GM12878 (cell line): ENCODE data around the gene ADRA2C. TPM values are rescaled to one million over a fixed set of nuclear protein-coding genes. Genes with fewer than 3 reads are reported as not detected.

Source experiments
- ATAC-seq: fragments of 200-7000 bp; cut with Tn5 transposase; 3 replicates; pipeline ENCODE4 v1.9.1; 2020; ENCODE audit warnings: mild to moderate bottlenecking, moderate library complexity
- BruUV-seq: library from RNA; stranded (reverse); fragments of 400-500 nt; replicated peaks from 2 replicates; lab custom pipeline; 2021; lab: Mats Ljungman, UMichigan
- CTCF ChIA-PET: fragments of 300-600 bp; sonication (Branson Sonifier 250); formaldehyde crosslinking; extraction: SDS; loops from one replicate; lab custom pipeline; 2021; ENCODE audit warnings: inconsistent platforms; lab: Yijun Ruan, JAX
- POLR2A ChIA-PET: fragments of 350-600 bp; formaldehyde crosslinking; extraction: SDS; loops from one replicate; lab custom pipeline; 2021; ENCODE audit warnings: inconsistent platforms; lab: Charles Lee
- RAD21 ChIA-PET: fragments of 300-600 bp; sonication (Branson Sonifier 250); formaldehyde crosslinking; loops from one replicate; lab custom pipeline; 2023; ENCODE audit warnings: antibody characterized with exemption; ENCODE audit not compliant: unreplicated experiment; lab: Charles Lee
- SMC1A ChIA-PET: fragments of 300-600 bp; sonication (Branson Sonifier 250); formaldehyde crosslinking; loops from one replicate; lab custom pipeline; 2023; ENCODE audit not compliant: unreplicated experiment, uncharacterized antibody; lab: Charles Lee
- DNase-seq: peaks from one replicate; pipeline ENCODE4 v3.0.0-alpha.2; 2011; ENCODE audit warnings: low read depth, low spot score
- FAIRE-seq: peaks from 3 replicates; lab custom pipeline; 2011; peaks lifted over from hg19 to GRCh38; lab: Jason Lieb, UNC
- H2AFZ ChIP-seq: 2 replicates; pipeline ENCODE4 v1.6.0; 2011; ENCODE audit warnings: low read depth, low read length, control low read depth; ENCODE audit not compliant: control insufficient read depth
- H3K27ac ChIP-seq: 2 replicates; pipeline ENCODE4 v1.5.1; 2011; ENCODE audit warnings: control low read depth; ENCODE audit not compliant: control insufficient read depth, insufficient read depth
- H3K27me3 ChIP-seq, 2 experiments: replicated peaks in 1 of 2; 2 replicates each; pipeline versions ENCODE4 v1.6.0 to v1.6.1; 2011; ENCODE audit warnings: low read length in 1 of 2; ENCODE audit not compliant: control insufficient read depth in 2 of 2, insufficient read depth in 2 of 2
- H3K36me3 ChIP-seq, 2 experiments: 2 replicates each; pipeline ENCODE4 v1.5.1; 2011; ENCODE audit warnings: low read length in 1 of 2; ENCODE audit not compliant: control insufficient read depth in 2 of 2, insufficient read depth in 2 of 2
- H3K4me1 ChIP-seq: 2 replicates; pipeline ENCODE4 v1.6.1; 2011; ENCODE audit warnings: mild to moderate bottlenecking, low read length, moderate library complexity, mixed read lengths; ENCODE audit not compliant: control insufficient read depth, insufficient read depth
- H3K4me2 ChIP-seq: 2 replicates; pipeline ENCODE4 v1.6.0; 2011; ENCODE audit warnings: control low read depth; ENCODE audit not compliant: control insufficient read depth, insufficient read depth
- H3K4me3 ChIP-seq: fragments of 200-600 bp; sonication (generic); 2 replicates; pipeline ENCODE4 v1.5.1; 2016
- H3K79me2 ChIP-seq: 2 replicates; pipeline ENCODE4 v1.6.0; 2011; ENCODE audit warnings: low read length; ENCODE audit not compliant: control insufficient read depth, insufficient read depth
- H3K9ac ChIP-seq: 2 replicates; pipeline ENCODE4 v1.8.0; 2011; ENCODE audit warnings: low read length, control low read depth, mixed read lengths; ENCODE audit not compliant: control insufficient read depth, insufficient read depth
- H3K9me3 ChIP-seq: replicated peaks from 3 replicates; pipeline ENCODE4 v1.5.1; 2011; ENCODE audit warnings: mild to moderate bottlenecking, low read length; ENCODE audit not compliant: control insufficient read depth, insufficient read depth
- H4K20me1 ChIP-seq: 2 replicates; pipeline ENCODE4 v1.6.0; 2011; ENCODE audit not compliant: control insufficient read depth, insufficient read depth
- BCL3 ChIP-seq: IDR thresholded peaks from 2 replicates; pipeline ENCODE4 v1.6.1; 2011; ENCODE audit warnings: borderline replicate concordance, low read depth, mild to moderate bottlenecking, moderate library complexity, low read length; ENCODE audit not compliant: insufficient read depth, poor library complexity, severe bottlenecking
- BMI1 ChIP-seq: fragments of 450-650 bp; IDR thresholded peaks from 2 replicates; pipeline ENCODE4 v1.6.1; 2016; ENCODE audit warnings: mild to moderate bottlenecking, moderate library complexity, borderline replicate concordance
- EED ChIP-seq: sonication (generic); IDR thresholded peaks from 2 replicates; pipeline ENCODE4 v1.6.1; 2016; ENCODE audit warnings: antibody characterized with exemption, low read depth
- HCFC1 ChIP-seq: fragments of 150-350 bp; IDR thresholded peaks from 2 replicates; pipeline ENCODE4 v1.6.1; 2014; ENCODE audit warnings: low read length
- NRF1 ChIP-seq: conservative IDR thresholded peaks from 2 replicates; pipeline ENCODE4 v1.6.1; 2011; ENCODE audit warnings: mild to moderate bottlenecking, low read depth, low read length, improper control_type of control experiment
- REST ChIP-seq: IDR thresholded peaks from 2 replicates; pipeline ENCODE4 v1.6.1; 2012; ENCODE audit warnings: mild to moderate bottlenecking, low read depth, low read length
- WGBS: methylation state at CpG from one replicate; pipeline ENCODE4 v1.1.6; 2016; ENCODE audit warnings: low lambda C conversion rate; ENCODE audit not compliant: insufficient replicate concordance, insufficient coverage; ENCODE audit errors: missing lambda C conversion rate; 5-methylcytosine and 5-hydroxymethylcytosine counted together
- in situ Hi-C: fragments of 300-500 bp; cut with MboI; formaldehyde crosslinking; loops from 9 replicates; pipeline ENCODE4 v1.14.3; 2018; ENCODE audit warnings: mixed read lengths
- intact Hi-C: fragments of 100-400 bp; cut with micrococcal nuclease; formaldehyde crosslinking; loops from one replicate; pipeline ENCODE4 v1.14.2; 2022; ENCODE audit not compliant: unreplicated experiment
- polyA plus RNA-seq, 11 experiments: library from polyadenylated mRNA; depleted of rRNA in 4 of 11; unstranded in 6 of 11; stranded (reverse) in 5 of 11; fragments of >200 nt; fragmentation: Nextera tagmentation in 4 of 11; fragmentation: Illumina TruSeq in 1 of 11; extraction: Ambion mirVana in 4 of 11; extraction: Trizol in 1 of 11; gene quantifications; 1 replicate in 1 of 11; 2 replicates in 10 of 11; pipeline versions ENCODE4 v1.2.1 to v1.2.3, GENCODE V29; 2011 to 2016; ENCODE audit warnings: inconsistent platforms in 2 of 11, missing spikeins in 2 of 11, low read depth in 1 of 11
- total RNA-seq, 4 experiments: library from RNA; depleted of rRNA in 3 of 4; stranded (reverse); fragments of >200 nt in 3 of 4; fragmentation: Illumina TruSeq in 1 of 4; extraction: Trizol in 1 of 4; gene quantifications; 2 replicates each; pipeline versions ENCODE4 v1.2.1 to v1.2.3, GENCODE V29; 2013 to 2021

The ADRA2C gene
- total and polyA plus RNA-seq, 10 of the 15 experiments (the other 5 are each of a cell fraction or from before 2014, with no cell fraction given) = 0.15 TPM; not detected in 9

- ChIA-PET RAD21 (no interaction called here), SMC1A (no interaction called here), CTCF (no interaction called here), POLR2A (no interaction called here)
- ATAC-seq (no peak), DNase-seq (no peak)
- Histone ChIP-seq H3K9ac (no peak overlapping the region), H3K36me3 (no peaks in the 10 kb centered on the region), H3K79me2 (no peaks in the 10 kb centered on the region), H3K4me1 (no peaks in the 10 kb centered on the region), H3K27ac (no peak overlapping the region), H3K9me3 (no peaks in the 10 kb centered on the region; the same call in 1 of the 3 replicates), H2AFZ (no peak overlapping the region), H4K20me1 (no peaks in the 10 kb centered on the region), H3K4me3 (no peak overlapping the region), H3K27me3 (no peaks in the 10 kb centered on the region), H3K4me2 (no peak overlapping the region)
- intact Hi-C loops = no loop called here
- BruUV-seq = no TSS peak
- TF ChIP-seq NRF1 (no peak), BMI1 (no peak), EED (no peak), HCFC1 (no peak), BCL3 (no peak), REST (no peak)
- TF ChIP-seq, all 136 proteins: peak for 0
- 9% methylated on average over 9 of the region's 9 CpGs for WGBS
- no peak for FAIRE-seq
- in situ Hi-C loops = no loop called here
These were observed 25.1 kb downstream of the ADRA2C start for GRCh38 chr4:3791256-3791655.
